ENCODE measurements around the gene CLCF1.

CLCF1 gene

DNA sequence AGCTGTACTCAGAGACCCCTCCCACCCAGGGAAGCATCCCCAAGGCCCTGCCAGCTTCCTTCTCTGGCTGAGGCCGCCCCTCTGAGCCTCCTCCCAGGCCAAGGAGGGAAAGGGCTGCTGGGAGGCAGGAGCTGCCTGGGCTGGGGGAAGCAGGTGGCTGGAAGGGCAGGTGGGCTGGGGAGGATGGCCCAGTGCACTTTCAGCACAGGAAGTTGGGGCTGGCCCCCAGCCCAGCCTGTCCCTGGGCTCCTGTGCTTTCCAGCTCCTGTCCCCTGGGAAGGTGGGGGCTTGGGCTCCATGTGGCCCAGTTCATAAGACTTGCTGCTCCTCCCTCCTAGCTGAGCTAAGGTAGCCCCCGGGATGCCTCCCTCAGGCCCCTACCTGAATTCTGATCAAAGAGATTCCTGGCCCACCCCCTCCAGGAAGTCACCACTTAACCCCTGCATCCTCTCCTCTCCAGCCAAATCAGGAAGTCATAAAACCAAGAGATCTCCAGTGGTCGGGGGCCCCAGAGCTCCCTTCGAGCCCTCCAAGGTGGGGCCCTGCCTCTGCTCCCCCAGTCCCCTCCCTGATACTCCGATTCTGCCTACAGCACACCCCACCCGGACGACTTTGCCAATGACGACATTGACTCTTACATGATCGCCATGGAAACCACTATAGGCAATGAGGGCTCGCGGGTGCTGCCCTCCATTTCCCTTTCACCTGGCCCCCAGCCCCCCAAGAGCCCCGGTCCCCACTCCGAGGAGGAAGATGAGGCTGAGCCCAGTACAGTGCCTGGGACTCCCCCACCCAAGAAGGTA, 23.4 kb upstream of the CLCF1 start:
- DNase-seq (ENCODE audit: low read depth in 4 of 4, low spot score in 1 of 4), result no peak

GRCh38 chr11:67396259-67396581, 22.8 kb upstream of the CLCF1 start:
- no peak for DNase-seq (ENCODE audit: low read depth in 4 of 4, low spot score in 1 of 4)

- DNase-seq (ENCODE audit: low read depth in 4 of 4, low spot score in 1 of 4), result no peak
Measured at GRCh38 chr11:67395555-67396258, 22.3 kb upstream of the CLCF1 start.

GRCh38 chr11:67393990-67394389, 20.6 kb upstream of the CLCF1 start:
- DNase-seq (ENCODE audit: low read depth in 4 of 4, low spot score in 1 of 4), result no peak

- no peak for DNase-seq (ENCODE audit: low read depth in 4 of 4, low spot score in 1 of 4)
Measured at GRCh38 chr11:67393437-67393836, 20.0 kb upstream of the CLCF1 start.

- DNase-seq (ENCODE audit: low read depth in 4 of 4, low spot score in 1 of 4), result no peak
Measured at GRCh38 chr11:67392183-67392715, 18.9 kb upstream of the CLCF1 start.

GRCh38 chr11:67391304-67392182, 18.1 kb upstream of the CLCF1 start, which contains the start of gene RAD9A:
Gene RAD9A, plus strand, starts transcription at chr11:67391986. Its CDS starts 59 bp downstream, at chr11:67392045.
- peak; percentile 81 to 92 (median 84) for DNase-seq (ENCODE audit: low read depth in 4 of 4, low spot score in 1 of 4)

GRCh38 chr11:67390947-67391303, 17.5 kb upstream of the CLCF1 start:
- DNase-seq (ENCODE audit: low read depth in 4 of 4, low spot score in 1 of 4), result no peak

DNA sequence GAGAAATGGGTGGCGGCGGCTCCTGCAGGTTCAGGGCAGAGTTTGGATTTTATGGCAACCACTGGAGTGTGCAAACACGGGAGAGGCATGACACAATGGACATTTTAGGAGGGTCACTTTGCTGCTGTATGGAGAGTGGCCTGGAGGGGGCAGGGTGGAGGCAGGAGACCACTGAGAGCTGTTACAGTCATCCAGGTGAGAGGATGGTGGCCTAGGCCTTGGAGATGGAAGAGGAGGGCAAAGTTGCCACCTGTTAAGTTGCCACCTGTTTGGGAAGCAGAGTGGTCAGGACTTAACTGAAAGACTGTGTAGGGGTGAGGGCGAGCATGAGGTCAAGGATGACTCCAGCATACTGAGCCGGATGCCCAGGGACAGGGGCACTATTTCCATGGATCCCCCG, 16.1 kb upstream of the CLCF1 start:
- DNase-seq (ENCODE audit: low read depth in 4 of 4, low spot score in 1 of 4), result no peak

DNA sequence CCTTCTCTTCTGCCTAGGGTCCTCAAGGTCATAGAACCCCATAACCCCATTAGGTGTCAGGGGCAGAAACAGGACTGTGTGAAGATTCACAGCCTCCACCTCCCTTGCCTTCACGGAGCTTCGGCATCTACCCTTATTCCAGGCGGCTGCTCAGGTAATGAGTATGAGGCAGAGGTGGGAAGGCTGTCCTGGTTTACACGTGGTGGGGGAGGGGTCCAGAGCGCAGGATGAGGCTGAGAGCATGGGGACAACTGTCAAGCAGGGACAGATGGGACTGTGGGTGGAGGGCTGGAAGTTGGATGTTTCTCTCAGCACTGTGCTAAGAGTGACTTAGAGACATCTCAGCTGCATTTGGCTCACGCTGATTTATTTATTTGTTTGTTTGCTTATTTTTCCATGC, 14.1 kb upstream of the CLCF1 start:
- DNase-seq (ENCODE audit: low read depth in 4 of 4, low spot score in 1 of 4), result no peak

GRCh38 chr11:67387069-67387468, 13.7 kb upstream of the CLCF1 start:
- no peak for DNase-seq (ENCODE audit: low read depth in 4 of 4, low spot score in 1 of 4)

DNA sequence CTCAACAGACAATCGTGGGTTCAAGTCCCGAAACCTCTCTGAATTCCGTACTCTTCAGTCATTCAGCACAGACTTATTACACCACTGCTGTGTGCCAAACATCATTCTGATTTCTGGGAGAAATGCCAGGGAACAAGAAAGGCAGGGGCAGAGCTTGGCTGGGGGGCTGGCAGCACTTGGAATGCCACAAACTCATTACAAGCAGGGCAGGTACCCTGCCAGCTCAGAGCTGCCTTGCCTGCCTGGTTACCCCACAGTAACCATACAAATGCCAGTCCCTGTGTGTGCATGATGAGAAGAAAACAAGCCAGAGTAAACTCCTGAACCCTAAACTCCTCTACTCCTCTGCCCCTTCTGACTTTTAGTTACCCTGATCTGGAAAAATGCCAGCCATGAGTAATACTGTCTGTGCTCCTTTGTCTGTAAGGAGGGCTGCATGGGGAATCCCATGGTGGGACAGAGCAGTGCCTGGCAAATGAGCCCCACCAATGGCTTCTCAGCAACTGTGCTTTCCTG, 11.5 kb upstream of the CLCF1 start:
- DNase-seq (ENCODE audit: low read depth in 4 of 4, low spot score in 1 of 4), result no peak

- peak; percentile 54 to 70 (median 66) for DNase-seq (ENCODE audit: low read depth in 4 of 4, low spot score in 1 of 4)
Measured at GRCh38 chr11:67382276-67383136, 9.1 kb upstream of the CLCF1 start.

GRCh38 chr11:67381244-67381972, 8.0 kb upstream of the CLCF1 start:
- no peak for DNase-seq (ENCODE audit: low read depth in 4 of 4, low spot score in 1 of 4)

DNA sequence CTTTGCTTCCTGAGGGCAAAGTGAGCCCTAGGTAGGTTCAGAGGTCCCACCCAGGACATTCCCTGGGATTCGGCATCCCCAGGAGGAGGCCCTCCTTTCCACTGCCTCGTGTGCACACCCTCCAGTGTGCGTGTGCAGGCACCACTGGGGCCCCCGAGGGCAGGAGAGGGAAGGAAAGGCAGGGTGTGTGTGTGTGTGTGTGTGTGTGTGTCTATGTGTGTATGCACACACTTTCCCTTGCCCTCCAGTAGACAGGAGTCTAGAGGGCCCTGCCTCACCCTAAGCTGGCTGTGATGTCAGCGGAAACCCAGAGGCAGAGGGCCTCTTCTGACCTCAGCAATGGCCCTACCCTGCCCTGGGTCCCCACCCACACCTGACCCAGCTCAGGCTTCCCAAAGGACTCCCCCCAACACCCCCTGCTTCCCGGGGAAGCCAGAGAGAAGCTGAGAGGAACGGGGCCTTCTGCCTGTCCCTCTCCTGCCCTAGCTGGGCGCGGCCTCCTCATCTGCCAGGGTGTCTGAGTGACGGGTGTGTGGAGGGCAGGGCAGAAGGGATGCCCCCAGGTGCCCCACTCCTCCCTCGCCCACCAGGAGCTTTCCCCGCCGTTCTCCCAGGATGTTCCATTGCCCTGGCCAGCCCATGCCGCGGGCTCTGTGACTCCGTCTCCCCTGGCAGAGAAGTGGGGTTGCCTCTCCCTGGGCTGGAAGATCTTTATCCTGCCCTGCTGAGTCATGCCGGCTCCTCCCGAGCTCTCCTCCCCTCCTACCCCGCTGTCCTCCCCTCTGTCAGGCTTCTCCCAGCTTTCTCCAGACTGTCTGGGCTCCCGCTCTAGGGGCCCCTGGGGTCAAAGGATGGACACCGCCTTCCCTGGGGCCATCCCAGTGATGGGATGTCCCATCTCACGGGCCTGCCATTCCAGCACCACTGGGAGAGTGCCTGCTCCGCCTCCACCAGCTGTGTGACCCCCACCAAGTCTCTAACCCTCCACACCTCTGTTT, 6.0 kb upstream of the CLCF1 start:
- no peak for DNase-seq (ENCODE audit: low read depth in 4 of 4, low spot score in 1 of 4)

GRCh38 chr11:67378544-67378943, 5.1 kb upstream of the CLCF1 start:
- no peak for DNase-seq (ENCODE audit: low read depth in 4 of 4, low spot score in 1 of 4)

DNA sequence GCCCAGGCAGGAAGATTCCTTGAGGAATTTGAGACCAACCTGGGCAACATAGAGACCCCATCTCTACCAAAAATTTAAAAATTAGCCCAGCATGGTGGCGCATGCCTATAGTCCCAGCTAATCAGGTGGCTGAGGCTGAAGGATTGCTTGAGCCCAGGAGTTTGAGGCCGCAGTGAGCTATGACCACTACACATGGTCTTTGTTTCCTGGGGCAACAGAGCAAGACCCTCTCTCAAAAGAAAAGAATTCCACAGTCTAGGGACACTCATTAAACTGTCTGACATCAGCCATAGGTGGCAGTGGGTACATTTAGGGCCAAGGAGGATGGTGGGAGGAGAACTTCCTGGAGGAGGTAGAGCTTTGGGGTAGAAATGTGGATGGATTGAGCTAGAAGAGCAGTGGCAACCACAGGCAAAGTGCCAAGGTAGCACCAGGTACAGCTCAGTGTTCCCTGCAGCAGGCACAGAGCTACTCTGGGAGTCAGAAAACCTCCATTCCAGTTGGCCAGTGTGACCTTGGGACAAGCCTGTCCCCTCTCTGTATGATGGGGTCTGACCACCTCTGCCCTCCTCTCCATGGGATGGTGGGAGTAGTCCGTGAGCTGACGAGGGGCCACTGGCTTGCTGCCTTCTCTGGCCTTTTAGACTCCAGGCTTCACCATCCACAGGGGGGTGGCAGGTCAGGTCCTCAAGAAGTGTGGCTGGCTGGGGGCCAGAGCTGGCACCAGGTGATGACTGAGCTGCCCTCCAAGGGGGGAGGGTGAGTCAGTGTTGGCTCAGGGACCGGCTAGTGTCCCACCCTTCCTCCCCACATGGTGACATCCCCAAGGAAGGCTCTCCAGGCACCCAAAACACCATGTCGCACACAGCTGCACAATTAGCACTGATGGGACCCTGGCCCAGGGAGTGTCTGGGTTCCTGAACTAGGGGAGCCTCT, 3.7 kb upstream of the CLCF1 start:
- DNase-seq (ENCODE audit: low read depth in 4 of 4, low spot score in 1 of 4), result no peak

Measured in stimulated activated CD4-positive, alpha-beta T cell treated with anti-CD3 and anti-CD28 coated beads, Interleukin-1b, Interleukin-23, amount 100 ng/mL, for 24 hours (primary cell).